Measurements from ENCODE around the gene MPV17L2.
A peak's percentile ranks its signal among the peaks of the same experiment; 100 is the strongest.

Gene MPV17L2

DNA sequence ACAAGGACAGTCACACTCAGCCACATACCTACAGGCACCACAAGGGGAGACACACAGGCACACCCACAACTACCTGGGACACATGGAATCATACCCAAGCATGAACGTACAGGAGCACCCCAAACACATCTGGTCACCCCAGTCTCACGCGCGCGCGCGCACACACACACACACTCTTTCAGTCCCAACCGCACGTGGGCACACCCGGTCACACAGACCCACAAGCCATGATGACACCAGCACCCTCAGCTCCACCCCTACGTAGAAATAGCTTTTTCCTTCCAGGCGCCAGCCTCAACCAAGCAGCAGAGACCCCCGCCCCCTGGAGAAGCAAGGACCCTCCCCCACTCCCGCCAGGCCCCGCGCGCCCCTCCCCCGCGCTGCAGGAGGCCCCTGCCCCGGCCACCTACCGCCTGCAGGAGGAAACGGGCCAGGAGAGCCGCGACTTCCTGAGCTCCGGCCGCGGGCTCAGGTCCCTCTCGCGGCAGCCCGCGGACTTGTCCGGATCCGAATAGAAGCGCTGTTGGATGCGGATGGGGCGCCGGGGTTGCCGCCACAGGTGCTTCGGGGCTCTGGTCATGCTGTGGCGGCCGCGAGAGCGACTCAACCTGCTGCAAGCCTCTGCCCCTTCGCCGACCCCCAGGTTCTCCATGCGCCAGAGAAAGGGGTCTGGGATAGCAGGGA lies 39.7 kb downstream of the MPV17L2 start:
- no peak for DNase-seq (ENCODE audit: low read depth)
- no peak for TF ChIP-seq CTCF (IDR thresholded peaks at IDR 0.05; ENCODE audit: insufficient read depth, low read depth, low read length, missing control alignments)
- no peak overlapping the region for H3K4me3 ChIP-seq (ENCODE audit: low read depth, low read length)

- no peak for TF ChIP-seq CTCF (IDR thresholded peaks at IDR 0.05; ENCODE audit: insufficient read depth, low read depth, low read length, missing control alignments)
- H3K4me3 ChIP-seq (ENCODE audit: low read depth, low read length): no peak overlapping the region
- peak; percentile 34 for DNase-seq (ENCODE audit: low read depth)
Observed at GRCh38 chr19:18233224-18233825, 40.3 kb downstream of the MPV17L2 start.

DNA sequence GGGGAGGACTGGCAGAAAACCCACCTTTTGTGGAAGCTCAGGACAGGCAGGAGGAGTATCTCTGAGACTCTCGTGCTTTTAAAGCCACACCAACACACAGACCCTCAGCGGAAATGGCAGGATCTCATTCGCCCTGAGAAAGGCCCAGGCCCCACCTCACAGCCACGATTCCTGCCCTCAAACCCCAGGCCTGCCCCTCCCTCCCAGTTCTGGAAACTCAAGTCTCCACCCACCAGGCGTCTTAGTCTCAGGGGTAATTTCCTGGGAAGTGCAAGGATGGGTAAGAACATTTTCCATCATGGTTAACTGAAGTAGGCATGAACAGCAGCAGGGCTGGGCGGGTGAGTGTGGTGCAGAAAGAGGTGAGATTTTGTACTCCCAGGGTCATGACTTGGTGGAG lies 41.2 kb downstream of the MPV17L2 start:
- DNase-seq (ENCODE audit: low read depth): no peak
- no peak overlapping the region for H3K4me3 ChIP-seq (ENCODE audit: low read depth, low read length)
- TF ChIP-seq CTCF (IDR thresholded peaks at IDR 0.05; ENCODE audit: insufficient read depth, low read depth, low read length, missing control alignments): no peak

GRCh38 chr19:18239303-18239702 lies 46.3 kb downstream of the MPV17L2 start:
- no peak for TF ChIP-seq CTCF (IDR thresholded peaks at IDR 0.05; ENCODE audit: insufficient read depth, low read depth, low read length, missing control alignments)
- no peak for DNase-seq (ENCODE audit: low read depth)

GRCh38 chr19:18245297-18245696 lies 52.3 kb downstream of the MPV17L2 start:
- no peak overlapping the region for H3K4me3 ChIP-seq (ENCODE audit: low read depth, low read length)
- no peak for TF ChIP-seq CTCF (IDR thresholded peaks at IDR 0.05; ENCODE audit: insufficient read depth, low read depth, low read length, missing control alignments)
- no peak for DNase-seq (ENCODE audit: low read depth)

More at GRCh38 chr19:18239303-18239702, 46.3 kb downstream of the MPV17L2 start:
- no peak overlapping the region for H3K4me3 ChIP-seq (ENCODE audit: low read depth, low read length)

Measured in GM12865 (cell line).